ENCODE results near the gene LRTM2.

GRCh38 chr12:1793426-1794210 is 26.7 kb upstream of the LRTM2 start:
- no peak for TF ChIP-seq CTCF (IDR thresholded peaks at IDR 0.05)
- TF ChIP-seq POLR2A (IDR thresholded peaks at IDR 0.05): no peak
- no peak for TF ChIP-seq POLR2AphosphoS5 (IDR thresholded peaks at IDR 0.05; ENCODE audit: insufficient read depth in 1 of 2, low read depth in 1 of 2)

Measured in vagina (tissue), 2 donors.